Measurements from ENCODE around the gene CHTF8.

GRCh38 chr16:69131167-69131838 lies 1.1 kb downstream of the CHTF8 start:
- TF ChIP-seq POLR2A (IDR thresholded peaks at IDR 0.05) = no peak
- TF ChIP-seq CTCF (IDR thresholded peaks at IDR 0.05) = no peak

Measured in Peyer's patch (tissue), 4 donors.